GM10266 (cell line): Measurements from ENCODE around the gene ATRNL1.
"Not testable (repeated sequence)": the region's sequence is repeated elsewhere in the genome, so short reads cannot be mapped to it uniquely, and the experiment has no call there.

ENCODE experiments used
- DNase-seq: peaks from one replicate; pipeline ENCODE4 v3.0.0; 2012; ENCODE audit errors: extremely low spot score
- CTCF ChIP-seq: IDR thresholded peaks from 2 replicates; pipeline ENCODE4 v1.5.1; 2012; ENCODE audit warnings: mild to moderate bottlenecking, low read depth; ENCODE audit not compliant: control insufficient read depth, insufficient read depth; ENCODE audit errors: missing control alignments

Gene ATRNL1

GRCh38 chr10:115103700-115104099, 10.5 kb downstream of the ATRNL1 start:
- DNase-seq: no peak
- no peak for TF ChIP-seq CTCF

DNA sequence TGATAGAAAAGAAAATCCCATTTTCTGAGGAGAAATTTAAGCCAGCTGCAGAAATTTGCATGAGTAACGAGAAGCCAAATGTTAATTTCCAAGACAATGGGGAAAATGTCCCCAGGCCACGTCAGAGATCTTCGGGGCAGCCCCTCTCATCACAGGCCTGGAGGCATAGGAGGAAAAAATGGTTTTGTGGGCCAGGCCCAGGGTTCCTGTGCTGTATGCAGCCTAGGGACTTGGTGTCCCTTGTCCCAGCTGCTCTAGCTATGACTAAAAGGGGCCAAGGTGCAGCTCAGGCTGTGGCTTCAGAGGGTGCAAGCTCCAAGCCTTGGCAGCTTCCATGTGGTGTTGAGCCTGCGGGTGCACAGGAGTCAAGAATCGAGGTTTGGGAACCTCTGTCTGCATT, 12.2 kb downstream of the ATRNL1 start:
- not testable (repeated sequence) for DNase-seq

GRCh38 chr10:115107830-115108229, 14.7 kb downstream of the ATRNL1 start:
- no peak for TF ChIP-seq CTCF
- DNase-seq: no peak

GRCh38 chr10:115117301-115117700, 24.1 kb downstream of the ATRNL1 start:
- no peak for DNase-seq
- TF ChIP-seq CTCF: no peak

GRCh38 chr10:115118346-115118745, 25.2 kb downstream of the ATRNL1 start:
- no peak for TF ChIP-seq CTCF
- no peak for DNase-seq

DNA sequence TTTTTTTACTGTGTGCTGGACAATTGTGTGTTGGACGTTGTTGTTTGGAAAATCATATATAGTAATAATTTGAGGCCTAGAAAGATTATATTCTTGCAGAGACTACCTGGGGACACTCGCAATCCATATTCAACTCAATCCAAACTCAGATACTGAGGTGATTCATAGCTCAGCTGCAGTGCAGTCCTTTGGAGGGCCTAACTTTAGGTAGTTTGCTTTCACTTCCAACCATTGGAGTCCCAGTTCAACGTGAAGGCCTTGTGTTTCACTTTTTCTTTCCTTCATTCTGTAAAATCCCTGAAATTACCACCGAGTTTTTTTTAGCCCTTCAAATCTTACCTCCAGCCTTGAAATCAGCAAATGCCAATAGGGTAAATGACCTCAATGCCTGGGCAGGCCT, 32.3 kb downstream of the ATRNL1 start:
- no peak for DNase-seq
- no peak for TF ChIP-seq CTCF

GRCh38 chr10:115129752-115130151, 36.6 kb downstream of the ATRNL1 start:
- DNase-seq: peak; percentile 8
- no peak for TF ChIP-seq CTCF

DNA sequence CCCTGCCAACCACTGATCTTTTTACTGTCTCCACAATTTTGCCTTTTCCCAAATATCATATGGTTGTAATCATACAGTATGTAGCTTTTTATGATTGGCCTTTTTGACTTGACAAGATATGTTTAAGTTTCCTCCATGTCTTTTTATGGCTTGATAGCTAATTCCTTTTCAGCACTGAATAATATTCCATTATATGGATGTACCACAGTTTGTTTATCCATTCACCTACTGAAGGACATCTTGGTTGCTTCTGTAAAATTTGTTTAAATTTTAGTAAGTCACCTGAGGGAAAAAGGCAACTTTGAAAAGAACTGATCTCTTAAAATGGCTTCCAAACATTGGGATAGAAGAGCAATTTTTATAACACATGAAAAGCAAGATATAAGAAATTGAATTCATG, 43.5 kb downstream of the ATRNL1 start:
- no peak for DNase-seq
- no peak for TF ChIP-seq CTCF
